Measurements from ENCODE around the gene VRK1. TPM values are rescaled to one million over a fixed set of nuclear protein-coding genes. Genes with fewer than 3 reads are reported as not detected.

VRK1 gene, protein sequence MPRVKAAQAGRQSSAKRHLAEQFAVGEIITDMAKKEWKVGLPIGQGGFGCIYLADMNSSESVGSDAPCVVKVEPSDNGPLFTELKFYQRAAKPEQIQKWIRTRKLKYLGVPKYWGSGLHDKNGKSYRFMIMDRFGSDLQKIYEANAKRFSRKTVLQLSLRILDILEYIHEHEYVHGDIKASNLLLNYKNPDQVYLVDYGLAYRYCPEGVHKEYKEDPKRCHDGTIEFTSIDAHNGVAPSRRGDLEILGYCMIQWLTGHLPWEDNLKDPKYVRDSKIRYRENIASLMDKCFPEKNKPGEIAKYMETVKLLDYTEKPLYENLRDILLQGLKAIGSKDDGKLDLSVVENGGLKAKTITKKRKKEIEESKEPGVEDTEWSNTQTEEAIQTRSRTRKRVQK
- 58.0 and 63.3 TPM in 2 replicates for total RNA-seq

DNA sequence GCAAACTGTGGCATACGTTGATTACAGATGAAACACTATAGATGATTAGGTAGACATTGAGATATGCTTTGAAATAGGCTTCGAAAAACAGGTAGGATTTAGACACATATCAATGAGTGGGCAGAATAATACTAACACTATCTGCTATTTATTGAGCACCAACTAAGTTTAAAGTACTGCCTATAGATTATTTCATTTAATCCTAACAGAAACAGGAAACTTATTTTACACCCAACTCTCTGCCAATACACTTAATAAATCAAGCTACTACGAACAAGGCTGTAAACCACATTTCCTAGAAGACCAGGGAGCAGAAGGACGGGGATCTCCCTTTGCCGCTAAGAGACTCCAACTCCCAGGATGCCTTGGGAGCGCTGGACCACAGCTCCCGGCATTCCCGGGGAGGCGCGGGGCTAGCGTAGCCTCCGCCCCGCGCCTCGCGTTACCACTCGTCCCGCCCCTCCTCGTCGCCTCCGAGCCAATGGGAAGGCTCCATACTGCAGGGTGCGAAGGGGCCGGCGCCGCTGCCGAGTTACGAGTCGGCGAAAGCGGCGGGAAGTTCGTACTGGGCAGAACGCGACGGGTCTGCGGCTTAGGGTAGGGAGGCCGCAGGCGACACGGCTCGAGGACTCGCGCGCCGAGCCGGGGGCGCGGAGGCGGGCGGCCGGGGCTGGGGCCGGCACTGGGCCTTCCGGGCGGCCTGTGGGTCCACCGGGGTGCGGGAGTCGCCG lies at the start of gene VRK1:
Gene VRK1 (plus strand): TSS at position 532 of the 731 bp plus-strand sequence. CDS start 36,090 bp downstream, outside the sequence.

